ENCODE results near the gene C1QTNF8. TPM values are rescaled to one million over a fixed set of nuclear protein-coding genes. Genes with fewer than 3 reads are reported as not detected.

Gene C1QTNF8
- total and polyA plus RNA-seq, 2 of the 13 experiments (the other 11 are each of a cell fraction or from before 2014, with no cell fraction given) = 0.09 TPM; not detected in 1

DNA sequence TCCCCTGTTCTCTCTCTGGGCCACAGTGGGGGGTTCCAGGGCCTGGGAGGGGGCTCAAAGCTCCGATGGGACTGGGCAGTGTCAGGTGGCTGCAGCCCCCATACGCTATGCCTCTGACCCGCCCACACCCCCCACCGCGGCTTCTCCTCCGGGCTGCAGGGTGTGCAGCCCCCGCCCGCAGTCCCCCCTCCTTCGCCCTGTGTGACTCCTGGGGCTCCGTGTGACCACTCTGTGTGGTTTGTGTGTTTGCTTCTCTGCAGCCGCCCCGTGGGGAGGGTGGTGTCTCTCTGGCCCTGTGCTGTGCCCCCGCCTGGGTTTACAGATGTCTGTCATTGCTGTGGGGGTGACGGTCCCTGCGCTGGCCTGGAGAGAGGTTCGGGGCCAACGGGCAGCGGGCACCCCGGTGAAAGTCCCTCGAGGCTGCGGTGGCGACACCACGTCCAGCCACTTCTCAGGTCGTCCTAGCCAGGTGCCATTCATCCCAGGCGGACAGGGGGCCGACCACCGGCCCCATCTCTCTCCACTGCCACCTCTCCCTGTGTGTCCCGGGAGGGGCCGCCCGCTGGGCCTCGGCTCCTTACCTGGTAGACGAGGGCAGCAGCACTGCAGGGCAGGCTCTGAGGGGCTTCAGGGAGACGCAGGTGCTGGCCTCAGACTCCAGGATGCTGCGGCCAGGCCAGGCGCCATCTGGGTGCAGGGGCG, 18.0 kb downstream of the C1QTNF8 start:
- ATAC-seq (no peak), FAIRE-seq (no peak), DNase-seq (ENCODE audit: low spot score) (no peak)
- Histone ChIP-seq H3K79me2 (ENCODE audit: insufficient read depth, low read length) (no peaks in the 10 kb centered on the region), H3K9ac (ENCODE audit: insufficient read depth, low read depth, low read length) (peak overlapping the region; percentile 31; the same call in 1 of the 2 replicates), H3K36me3 (replicated peaks in 1 of 2; ENCODE audit: control insufficient read depth in 1 of 2, insufficient read depth in 2 of 2, low read length in 2 of 2) (no peaks in the 10 kb centered on the region), H3K4me2 (ENCODE audit: low read depth, low read length) (peak overlapping the region; percentile 68), H3K4me1 (ENCODE audit: insufficient read depth, low read length) (peaks cover 67% of the 10 kb centered on the region), H3K27me3 (ENCODE audit: control insufficient read depth in 1 of 2, insufficient read depth in 2 of 2, low read length in 2 of 2) (peaks cover 1 to 34% of the 10 kb centered on the region in 2 experiments; a peak in 3 of 5 replicates), H3K27ac (ENCODE audit: extremely low read length, insufficient read depth, low read length) (peak overlapping the region; percentile 55), H4K20me1 (ENCODE audit: insufficient read depth, low read length) (no peaks in the 10 kb centered on the region), H3K4me3 (replicated peaks in 1 of 3; ENCODE audit: insufficient read depth in 1 of 3, low read depth in 2 of 3, low read length in 3 of 3) (peak overlapping the region in 2 of 3 experiments; percentile 39 to 66; a peak in 3 of 6 replicates), H3K9me3 (ENCODE audit: low read length) (no peaks in the 10 kb centered on the region), H2AFZ (ENCODE audit: low read length) (no peak overlapping the region)
- POLR2A ChIA-PET = interaction anchor here (1.0 kb wide), 1 partner anchor 15 kb away, joined by 4 read pairs; no protein-coding TSS in a partner anchor
- TF ChIP-seq, protein P1, sequence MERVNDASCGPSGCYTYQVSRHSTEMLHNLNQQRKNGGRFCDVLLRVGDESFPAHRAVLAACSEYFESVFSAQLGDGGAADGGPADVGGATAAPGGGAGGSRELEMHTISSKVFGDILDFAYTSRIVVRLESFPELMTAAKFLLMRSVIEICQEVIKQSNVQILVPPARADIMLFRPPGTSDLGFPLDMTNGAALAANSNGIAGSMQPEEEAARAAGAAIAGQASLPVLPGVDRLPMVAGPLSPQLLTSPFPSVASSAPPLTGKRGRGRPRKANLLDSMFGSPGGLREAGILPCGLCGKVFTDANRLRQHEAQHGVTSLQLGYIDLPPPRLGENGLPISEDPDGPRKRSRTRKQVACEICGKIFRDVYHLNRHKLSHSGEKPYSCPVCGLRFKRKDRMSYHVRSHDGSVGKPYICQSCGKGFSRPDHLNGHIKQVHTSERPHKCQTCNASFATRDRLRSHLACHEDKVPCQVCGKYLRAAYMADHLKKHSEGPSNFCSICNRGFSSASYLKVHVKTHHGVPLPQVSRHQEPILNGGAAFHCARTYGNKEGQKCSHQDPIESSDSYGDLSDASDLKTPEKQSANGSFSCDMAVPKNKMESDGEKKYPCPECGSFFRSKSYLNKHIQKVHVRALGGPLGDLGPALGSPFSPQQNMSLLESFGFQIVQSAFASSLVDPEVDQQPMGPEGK (CRISPR knock-in tag; IDR thresholded peaks at IDR 0.05) = peak; percentile 30; the same call in 1 of the 2 replicates
- TF ChIP-seq AGO2 (optimal IDR thresholded peaks at IDR 0.05; ENCODE audit: low read depth, low read length) = peak; percentile 32
- TF ChIP-seq EED (CRISPR knock-in tag; IDR thresholded peaks at IDR 0.05) = 0 out of 2 replicates have a peak, but pooled peaks have one; percentile 23
- peak; percentile 29 for TF ChIP-seq AGO1 (IDR thresholded peaks at IDR 0.05; ENCODE audit: low read depth, low read length, poor library complexity, severe bottlenecking)
- 0 out of 2 replicates have a peak, but pooled peaks have one; percentile 29 for TF ChIP-seq SSRP1 (CRISPR knock-in tag; IDR thresholded peaks at IDR 0.05)
- 0 out of 2 replicates have a peak, but pooled peaks have one; percentile 12 for TF ChIP-seq HES4 (CRISPR knock-in tag; IDR thresholded peaks at IDR 0.05; ENCODE audit: borderline replicate concordance)
- 0 out of 2 replicates have a peak, but pooled peaks have one; percentile 65 for TF ChIP-seq ZNF468 (CRISPR knock-in tag; IDR thresholded peaks at IDR 0.05)
- TF ChIP-seq EZH2 (conservative IDR thresholded peaks at IDR 0.05; ENCODE audit: low read depth, low read length) = no peak
- TF ChIP-seq ZNF768 (CRISPR knock-in tag; IDR thresholded peaks at IDR 0.05) = peak; percentile 92
- 0 out of 2 replicates have a peak, but pooled peaks have one; percentile 16 for TF ChIP-seq NR1H2 (CRISPR knock-in tag; IDR thresholded peaks at IDR 0.05; ENCODE audit: borderline replicate concordance, low read depth)
- no peak for TF ChIP-seq KLF16 (CRISPR knock-in tag; IDR thresholded peaks at IDR 0.05)
- TF ChIP-seq RELA (CRISPR knock-in tag; IDR thresholded peaks at IDR 0.05) = 0 out of 2 replicates have a peak, but pooled peaks have one; percentile 30
- 0 out of 2 replicates have a peak, but pooled peaks have one; percentile 44 for TF ChIP-seq ATF7-NPFF (CRISPR knock-in tag; IDR thresholded peaks at IDR 0.05; ENCODE audit: low read depth)
- no peak for TF ChIP-seq SCMH1 (CRISPR knock-in tag; IDR thresholded peaks at IDR 0.05; ENCODE audit: borderline replicate concordance)
- peak; percentile 83 for TF ChIP-seq ZNF781 (CRISPR knock-in tag; IDR thresholded peaks at IDR 0.05; ENCODE audit: borderline replicate concordance, not compliant biosample characterization)
- WGBS (ENCODE audit: low lambda C conversion rate) = 26% methylated on average over 16 of the region's 36 CpGs
- in situ Hi-C loops (cut with HindIII; ENCODE audit: extremely low pct_ligation_motif_present, low pct_unique_long_range_greater_than_20kb) = no loop called here
- CTCF ChIA-PET (ENCODE audit: low intra/inter-chr PET ratio, low total read pairs) = no interaction called here
- BruUV-seq (replicated peaks) = no TSS peak
- intact Hi-C loops (cut with micrococcal nuclease; ENCODE audit: unreplicated experiment) = no loop called here
